MM.1S (cell line): Measurements from ENCODE around the gene STX16.

Experiments
- DNase-seq: peaks from one replicate; pipeline ENCODE4 v3.0.0-alpha.2; 2015
- H2AFZ ChIP-seq: fragments of 300-600 bp; sonication (generic); 2 replicates; pipeline ENCODE4 v1.6.0; 2016; ENCODE audit warnings: antibody characterized with exemption, low read length
- H3F3A ChIP-seq: fragments of 300-600 bp; sonication (generic); 2 replicates; pipeline ENCODE4 v1.6.1; 2016; ENCODE audit warnings: mild to moderate bottlenecking, antibody characterized with exemption, low read length, moderate library complexity, mixed read lengths; ENCODE audit not compliant: insufficient read depth
- H3K27ac ChIP-seq: fragments of 300-600 bp; sonication (generic); 2 replicates; pipeline ENCODE4 v1.5.1; 2016; ENCODE audit warnings: mild to moderate bottlenecking, low read length
- H3K27me3 ChIP-seq: fragments of 300-600 bp; sonication (generic); replicated peaks from 2 replicates; pipeline ENCODE4 v1.6.0; 2016; ENCODE audit warnings: low read length; ENCODE audit not compliant: insufficient read depth
- H3K36me3 ChIP-seq: fragments of 300-600 bp; sonication (generic); replicated peaks from 2 replicates; pipeline ENCODE4 v1.6.1; 2016; ENCODE audit warnings: mild to moderate bottlenecking, low read length, mixed read lengths; ENCODE audit not compliant: insufficient read depth
- H3K4me1 ChIP-seq: fragments of 300-600 bp; sonication (generic); 2 replicates; pipeline ENCODE4 v1.6.1; 2016; ENCODE audit warnings: low read length, mixed read lengths
- H3K4me2 ChIP-seq: fragments of 300-600 bp; sonication (generic); 2 replicates; pipeline ENCODE4 v1.6.0; 2016; ENCODE audit warnings: low read depth, low read length
- H3K4me3 ChIP-seq: fragments of 300-600 bp; sonication (generic); 2 replicates; pipeline ENCODE4 v1.5.1; 2016; ENCODE audit warnings: low read length, mixed read lengths
- H3K79me2 ChIP-seq: fragments of 300-600 bp; sonication (generic); 2 replicates; pipeline ENCODE4 v1.6.1; 2016; ENCODE audit warnings: mixed run types, low read length, mixed read lengths
- H3K9ac ChIP-seq: fragments of 300-600 bp; sonication (generic); 2 replicates; pipeline ENCODE4 v1.6.1; 2016; ENCODE audit warnings: low read length, mixed read lengths
- H3K9me2 ChIP-seq: fragments of 300-600 bp; sonication (generic); replicated peaks from 2 replicates; pipeline ENCODE4 v1.6.1; 2016; ENCODE audit warnings: mild to moderate bottlenecking, low read length, mixed read lengths; ENCODE audit not compliant: insufficient read depth
- H3K9me3 ChIP-seq: fragments of 300-600 bp; sonication (generic); replicated peaks from 2 replicates; pipeline ENCODE4 v1.6.1; 2016; ENCODE audit warnings: mild to moderate bottlenecking, low read length, mixed read lengths; ENCODE audit not compliant: insufficient read depth
- H4K20me1 ChIP-seq: fragments of 300-600 bp; sonication (generic); 2 replicates; pipeline ENCODE4 v1.6.1; 2016; ENCODE audit warnings: mild to moderate bottlenecking, low read length, moderate library complexity, mixed read lengths; ENCODE audit not compliant: insufficient read depth
- CTCF ChIP-seq: fragments of 300-600 bp; sonication (generic); IDR thresholded peaks from 2 replicates; pipeline ENCODE4 v1.5.1; 2016; ENCODE audit warnings: antibody characterized with exemption, low read length, mixed read lengths
- EZH2 ChIP-seq: fragments of 300-600 bp; sonication (generic); optimal IDR thresholded peaks from 2 replicates; pipeline ENCODE3; 2017; ENCODE audit warnings: low read depth, mild to moderate bottlenecking, antibody characterized with exemption, low read length, mixed read lengths
- EZH2phosphoT487 ChIP-seq: fragments of 300-600 bp; sonication (generic); IDR thresholded peaks from 2 replicates; pipeline ENCODE4 v1.6.1; 2018; ENCODE audit warnings: antibody characterized with exemption, low read length

The STX16 gene

GRCh38 chr20:58706975-58707681 lies 56.0 kb downstream of the STX16 start:
- Histone ChIP-seq H3K36me3 (no peaks in the 10 kb centered on the region), H3K9ac (no peak overlapping the region), H4K20me1 (no peaks in the 10 kb centered on the region), H3K4me1 (no peaks in the 10 kb centered on the region), H3F3A (no peaks in the 10 kb centered on the region), H3K9me2 (no peaks in the 10 kb centered on the region), H3K9me3 (no peaks in the 10 kb centered on the region), H2AFZ (no peak overlapping the region), H3K4me3 (no peak overlapping the region), H3K4me2 (no peak overlapping the region), H3K79me2 (no peaks in the 10 kb centered on the region), H3K27me3 (no peaks in the 10 kb centered on the region), H3K27ac (no peak overlapping the region)
- DNase-seq: no peak
- no peak for TF ChIP-seq EZH2phosphoT487
- TF ChIP-seq EZH2: no peak
- no peak for TF ChIP-seq CTCF

- no peak overlapping the region for H3K9ac ChIP-seq
Observed at GRCh38 chr20:58707770-58708169, 56.7 kb downstream of the STX16 start.

GRCh38 chr20:58708246-58708931 lies 57.3 kb downstream of the STX16 start:
- no peaks in the 10 kb centered on the region for H3K79me2 ChIP-seq
- H3K36me3 ChIP-seq: no peaks in the 10 kb centered on the region
- H3K27ac ChIP-seq: no peak overlapping the region
- no peak for DNase-seq
- H3K4me2 ChIP-seq: no peak overlapping the region
- H3K4me1 ChIP-seq: no peaks in the 10 kb centered on the region
- H3K9me2 ChIP-seq: no peaks in the 10 kb centered on the region
- H3K27me3 ChIP-seq: no peaks in the 10 kb centered on the region
- no peaks in the 10 kb centered on the region for H3F3A ChIP-seq
- H3K4me3 ChIP-seq: no peak overlapping the region
- no peak overlapping the region for H3K9ac ChIP-seq
- H3K9me3 ChIP-seq: no peaks in the 10 kb centered on the region
- no peak for TF ChIP-seq CTCF
- TF ChIP-seq EZH2phosphoT487: no peak
- no peak for TF ChIP-seq EZH2
- no peak overlapping the region for H2AFZ ChIP-seq
- H4K20me1 ChIP-seq: no peaks in the 10 kb centered on the region

More at GRCh38 chr20:58707770-58708169, 56.7 kb downstream of the STX16 start:
- Histone ChIP-seq H3F3A (no peaks in the 10 kb centered on the region), H3K4me2 (no peak overlapping the region), H3K9me3 (no peaks in the 10 kb centered on the region), H3K36me3 (no peaks in the 10 kb centered on the region), H3K27ac (no peak overlapping the region), H3K4me1 (no peaks in the 10 kb centered on the region), H3K79me2 (no peaks in the 10 kb centered on the region), H3K27me3 (no peaks in the 10 kb centered on the region), H2AFZ (no peak overlapping the region), H4K20me1 (no peaks in the 10 kb centered on the region), H3K4me3 (no peak overlapping the region), H3K9me2 (no peaks in the 10 kb centered on the region)
- TF ChIP-seq EZH2phosphoT487 (no peak), EZH2 (no peak), CTCF (no peak)
- no peak for DNase-seq
